ENCODE measurements around the gene TEAD3. TPM values are rescaled to one million over a fixed set of nuclear protein-coding genes. Genes with fewer than 3 reads are reported as not detected.

Gene TEAD3
- total RNA-seq, 1 donor from 2014 or later, result 43.4 TPM

GRCh38 chr6:35457907-35458306 is 39.0 kb downstream of the TEAD3 start:
- Mint-ChIP-seq H3K4me1 (ENCODE audit: low read depth) (peaks cover 11% of the 10 kb centered on the region), H3K4me3 (ENCODE audit: low read depth) (no peak overlapping the region), H3K36me3 (ENCODE audit: insufficient read depth) (peaks cover 18% of the 10 kb centered on the region), H3K9me3 (ENCODE audit: low read depth) (no peaks in the 10 kb centered on the region), H3K27ac (no peak overlapping the region), H3K27me3 (peaks cover 3% of the 10 kb centered on the region)
- TF ChIP-seq, protein P1, sequence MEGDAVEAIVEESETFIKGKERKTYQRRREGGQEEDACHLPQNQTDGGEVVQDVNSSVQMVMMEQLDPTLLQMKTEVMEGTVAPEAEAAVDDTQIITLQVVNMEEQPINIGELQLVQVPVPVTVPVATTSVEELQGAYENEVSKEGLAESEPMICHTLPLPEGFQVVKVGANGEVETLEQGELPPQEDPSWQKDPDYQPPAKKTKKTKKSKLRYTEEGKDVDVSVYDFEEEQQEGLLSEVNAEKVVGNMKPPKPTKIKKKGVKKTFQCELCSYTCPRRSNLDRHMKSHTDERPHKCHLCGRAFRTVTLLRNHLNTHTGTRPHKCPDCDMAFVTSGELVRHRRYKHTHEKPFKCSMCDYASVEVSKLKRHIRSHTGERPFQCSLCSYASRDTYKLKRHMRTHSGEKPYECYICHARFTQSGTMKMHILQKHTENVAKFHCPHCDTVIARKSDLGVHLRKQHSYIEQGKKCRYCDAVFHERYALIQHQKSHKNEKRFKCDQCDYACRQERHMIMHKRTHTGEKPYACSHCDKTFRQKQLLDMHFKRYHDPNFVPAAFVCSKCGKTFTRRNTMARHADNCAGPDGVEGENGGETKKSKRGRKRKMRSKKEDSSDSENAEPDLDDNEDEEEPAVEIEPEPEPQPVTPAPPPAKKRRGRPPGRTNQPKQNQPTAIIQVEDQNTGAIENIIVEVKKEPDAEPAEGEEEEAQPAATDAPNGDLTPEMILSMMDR (IDR thresholded peaks at IDR 0.05; ENCODE audit: unreplicated experiment), result no peak
- no peak for DNase-seq (ENCODE audit: low spot score, unreplicated experiment)

GRCh38 chr6:35454391-35455110 is 42.3 kb downstream of the TEAD3 start:
- H3K4me3 Mint-ChIP-seq (ENCODE audit: low read depth), result peak overlapping the region; percentile 52
- DNase-seq (ENCODE audit: low spot score, unreplicated experiment), result no peak
- TF ChIP-seq, protein P1 (IDR thresholded peaks at IDR 0.05; ENCODE audit: unreplicated experiment), result no peak
- peaks cover 13% of the 10 kb centered on the region for H3K36me3 Mint-ChIP-seq (ENCODE audit: insufficient read depth)
- H3K27ac Mint-ChIP-seq, result no peak overlapping the region
- peaks cover 13% of the 10 kb centered on the region for H3K4me1 Mint-ChIP-seq (ENCODE audit: low read depth)
- H3K9me3 Mint-ChIP-seq (ENCODE audit: low read depth), result no peaks in the 10 kb centered on the region
- peaks cover 19% of the 10 kb centered on the region for H3K27me3 Mint-ChIP-seq

DNA sequence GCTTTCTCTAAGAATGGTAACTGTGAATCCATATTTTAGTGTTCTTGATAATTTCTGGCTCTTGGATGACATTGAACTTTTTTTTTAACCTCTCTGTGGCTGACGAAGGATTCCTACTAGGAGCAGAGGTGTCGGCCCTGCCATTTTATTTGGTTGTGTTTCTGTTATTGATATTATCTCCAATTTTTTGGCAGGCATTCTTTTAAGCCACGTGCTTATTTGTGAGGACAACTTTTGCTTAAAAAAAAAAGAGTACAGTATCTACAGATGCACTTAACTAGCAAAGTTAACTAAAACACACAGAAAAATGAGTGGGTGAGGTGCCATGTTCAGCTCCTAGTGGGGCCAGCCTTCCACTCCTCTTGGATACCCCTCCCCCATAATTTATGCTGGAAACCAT is 43.6 kb downstream of the TEAD3 start:
- H3K27ac Mint-ChIP-seq, result no peak overlapping the region
- peaks cover 11% of the 10 kb centered on the region for H3K36me3 Mint-ChIP-seq (ENCODE audit: insufficient read depth)
- peaks cover 12% of the 10 kb centered on the region for H3K4me1 Mint-ChIP-seq (ENCODE audit: low read depth)
- DNase-seq (ENCODE audit: low spot score, unreplicated experiment), result no peak
- peak overlapping the region; percentile 64 for H3K4me3 Mint-ChIP-seq (ENCODE audit: low read depth)
- H3K9me3 Mint-ChIP-seq (ENCODE audit: low read depth), result no peaks in the 10 kb centered on the region
- H3K27me3 Mint-ChIP-seq, result peaks cover 21% of the 10 kb centered on the region
- TF ChIP-seq, protein P1 (IDR thresholded peaks at IDR 0.05; ENCODE audit: unreplicated experiment), result no peak

DNA sequence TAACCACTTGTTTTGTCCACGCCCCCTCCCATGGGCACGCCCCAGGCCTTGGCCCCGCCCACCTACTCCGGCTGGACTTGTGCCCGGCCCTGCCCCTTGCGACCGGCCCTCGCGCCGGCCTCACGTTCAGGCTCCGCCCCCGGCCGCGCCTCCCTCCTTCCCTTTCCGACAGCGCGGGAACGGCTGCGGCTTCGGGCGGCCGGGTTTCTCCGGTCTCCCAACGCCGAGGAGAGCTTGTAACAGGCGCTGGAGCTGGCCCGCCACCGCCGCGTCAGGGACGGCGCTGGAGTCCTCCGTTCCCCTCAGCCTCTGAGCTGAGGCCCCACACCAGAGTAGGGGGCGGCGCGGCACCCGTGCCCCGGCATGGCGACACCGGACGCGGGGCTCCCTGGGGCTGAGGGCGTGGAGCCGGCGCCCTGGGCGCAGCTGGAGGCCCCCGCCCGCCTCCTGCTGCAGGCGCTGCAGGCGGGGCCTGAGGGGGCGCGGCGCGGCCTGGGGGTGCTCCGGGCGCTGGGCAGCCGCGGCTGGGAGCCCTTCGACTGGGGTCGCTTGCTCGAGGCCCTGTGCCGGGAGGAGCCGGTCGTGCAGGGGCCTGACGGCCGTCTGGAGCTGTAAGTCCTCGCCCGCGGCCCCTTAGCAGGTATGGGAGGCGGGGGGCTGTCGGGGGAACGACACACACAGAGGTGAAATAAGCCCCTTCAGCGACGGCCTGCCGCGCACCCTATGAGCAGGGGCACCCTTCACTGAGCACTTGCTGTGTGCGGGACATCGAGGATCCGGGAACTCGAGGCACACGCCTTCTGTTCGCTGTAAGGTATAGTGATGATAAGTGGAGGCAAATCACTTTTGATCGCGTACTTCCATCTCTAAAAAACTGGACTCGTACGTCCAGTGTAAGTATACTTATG is 44.4 kb downstream of the TEAD3 start, which contains the start of gene FANCE:
FANCE (plus strand) TSS at position 156 of the 908 bp plus-strand sequence; CDS start at position 364, 208 bp downstream.
- Mint-ChIP-seq H3K27ac (peak within 1 kb of the TSS; percentile 49), H3K36me3 (ENCODE audit: insufficient read depth) (peaks cover 11% of the 10 kb centered on the region), H3K9me3 (ENCODE audit: low read depth) (no peaks in the 10 kb centered on the region), H3K4me1 (ENCODE audit: low read depth) (peaks cover 7% of the 10 kb centered on the region), H3K27me3 (peaks cover 21% of the 10 kb centered on the region), H3K4me3 (ENCODE audit: low read depth) (peak within 1 kb of the TSS; percentile 72)
- TF ChIP-seq, protein P1 (IDR thresholded peaks at IDR 0.05; ENCODE audit: unreplicated experiment), result no peak
- peak; percentile 99 for DNase-seq (ENCODE audit: low spot score, unreplicated experiment)

All from progenitor cell of endocrine pancreas (in vitro differentiated cells).